ENCODE results near the gene PRICKLE1.

The PRICKLE1 gene

GRCh38 chr12:42589465-42590329 is at the start of gene PRICKLE1:
TSS of gene PRICKLE1 (minus strand) at chr12:42589746. CDS start at chr12:42472516, 117,230 bp downstream.
- DNase-seq: no peak

GRCh38 chr12:42638697-42639096 is 49.2 kb upstream of the PRICKLE1 start:
- no peak for DNase-seq

- no peak for DNase-seq
Measured at GRCh38 chr12:42638011-42638410, 48.5 kb upstream of the PRICKLE1 start.

GRCh38 chr12:42636993-42637392 is 47.4 kb upstream of the PRICKLE1 start:
- DNase-seq: no peak

- DNase-seq: no peak
Measured at GRCh38 chr12:42633594-42633993, 44.0 kb upstream of the PRICKLE1 start.

- no peak for DNase-seq
Measured at GRCh38 chr12:42631513-42631912, 42.0 kb upstream of the PRICKLE1 start.

GRCh38 chr12:42630314-42630713 is 40.8 kb upstream of the PRICKLE1 start:
- DNase-seq: no peak

- DNase-seq: no peak
Measured at GRCh38 chr12:42627151-42627550, 37.6 kb upstream of the PRICKLE1 start.

- no peak for DNase-seq
Measured at GRCh38 chr12:42625611-42626010, 36.1 kb upstream of the PRICKLE1 start.

GRCh38 chr12:42617622-42618021 is 28.1 kb upstream of the PRICKLE1 start:
- no peak for DNase-seq

- DNase-seq: no peak
Measured at GRCh38 chr12:42615006-42615405, 25.5 kb upstream of the PRICKLE1 start.

- DNase-seq: no peak
Measured at GRCh38 chr12:42612231-42612613, 22.7 kb upstream of the PRICKLE1 start.

- DNase-seq: no peak
Measured at GRCh38 chr12:42611571-42612230, 22.2 kb upstream of the PRICKLE1 start.

- no peak for DNase-seq
Measured at GRCh38 chr12:42609605-42610004, 20.1 kb upstream of the PRICKLE1 start.

- no peak for DNase-seq
Measured at GRCh38 chr12:42608196-42608825, 18.8 kb upstream of the PRICKLE1 start.

GRCh38 chr12:42607584-42608058 is 18.1 kb upstream of the PRICKLE1 start:
- no peak for DNase-seq

GRCh38 chr12:42606471-42606870 is 16.9 kb upstream of the PRICKLE1 start:
- no peak for DNase-seq

GRCh38 chr12:42605685-42606084 is 16.1 kb upstream of the PRICKLE1 start:
- no peak for DNase-seq

- DNase-seq: no peak
Measured at GRCh38 chr12:42603246-42603990, 13.9 kb upstream of the PRICKLE1 start.

- no peak for DNase-seq
Measured at GRCh38 chr12:42593874-42594273, 4.3 kb upstream of the PRICKLE1 start.

GRCh38 chr12:42590330-42590934 is 886 bp upstream of the PRICKLE1 start:
- no peak for DNase-seq

All from CD4-positive, alpha-beta T cell treated with Interleukin-21 for 1 hour (primary cell).